Rectal smooth muscle tissue (tissue), 1 donor: ENCODE data around the gene HPDL.

ENCODE experiments used
- H3K27ac ChIP-seq: one replicate; pipeline ENCODE4 v1.7.0; 2013; ENCODE audit warnings: low read depth, low read length, inconsistent platforms
- H3K27me3 ChIP-seq: one replicate; pipeline ENCODE4 v1.7.0; 2013; ENCODE audit warnings: low read length; ENCODE audit not compliant: control insufficient read depth, insufficient read depth
- H3K36me3 ChIP-seq: one replicate; pipeline ENCODE4 v1.7.0; 2013; ENCODE audit warnings: low read length; ENCODE audit not compliant: control insufficient read depth, insufficient read depth
- H3K4me1 ChIP-seq: one replicate; pipeline ENCODE4 v1.7.0; 2013; ENCODE audit warnings: low read length; ENCODE audit not compliant: control insufficient read depth, insufficient read depth
- H3K4me3 ChIP-seq: one replicate; pipeline ENCODE4 v1.7.0; 2013; ENCODE audit warnings: low read length
- H3K9ac ChIP-seq: one replicate; pipeline ENCODE4 v1.7.0; 2013; ENCODE audit warnings: low read length

Gene HPDL

DNA sequence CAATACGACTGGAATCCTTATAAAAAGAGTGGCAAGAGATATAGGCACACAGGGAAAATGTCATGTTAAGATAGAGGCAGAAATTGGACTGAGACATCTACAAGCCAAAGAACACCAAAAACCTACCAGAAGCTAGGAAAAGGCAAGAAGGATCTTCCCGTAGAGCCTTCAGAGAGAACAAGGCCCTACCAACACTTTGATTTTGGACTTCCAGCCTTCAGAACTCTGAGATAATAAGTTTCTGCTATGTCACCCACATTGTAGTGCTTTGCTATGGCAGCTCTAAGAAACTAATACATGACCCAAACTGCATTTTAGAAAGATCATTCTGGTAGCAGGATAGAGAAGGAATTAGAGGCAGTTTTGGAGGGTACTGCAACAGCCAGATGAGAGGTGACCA is 37.6 kb downstream of the HPDL start:
- no peaks in the 10 kb centered on the region for H3K36me3 ChIP-seq
- no peak overlapping the region for H3K9ac ChIP-seq
- H3K4me3 ChIP-seq: no peak overlapping the region
- H3K27me3 ChIP-seq: no peaks in the 10 kb centered on the region
- no peak overlapping the region for H3K27ac ChIP-seq
- peaks cover 8% of the 10 kb centered on the region for H3K4me1 ChIP-seq

DNA sequence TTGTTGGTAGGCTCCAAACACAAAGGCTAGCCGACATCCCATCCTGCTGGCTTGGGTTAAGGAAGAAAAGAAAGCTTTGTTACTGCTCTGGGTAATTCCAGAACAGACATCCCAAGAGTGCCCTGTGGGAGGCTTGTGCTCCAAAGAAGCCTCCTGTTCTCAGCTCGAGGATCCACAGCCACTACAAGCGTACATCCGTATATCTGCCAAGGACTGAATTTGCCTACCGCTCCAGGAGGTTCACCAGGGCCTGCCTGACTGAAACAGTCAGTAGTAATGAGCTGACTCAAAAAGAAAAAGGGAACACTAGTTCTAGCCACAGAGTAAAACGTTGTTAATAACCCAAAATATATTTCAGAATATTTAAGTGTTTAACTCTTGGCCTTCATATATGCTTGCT is 38.4 kb downstream of the HPDL start:
- Histone ChIP-seq H3K4me3 (no peak overlapping the region), H3K36me3 (no peaks in the 10 kb centered on the region), H3K9ac (no peak overlapping the region), H3K27me3 (no peaks in the 10 kb centered on the region), H3K27ac (no peak overlapping the region), H3K4me1 (peaks cover 6% of the 10 kb centered on the region)

DNA sequence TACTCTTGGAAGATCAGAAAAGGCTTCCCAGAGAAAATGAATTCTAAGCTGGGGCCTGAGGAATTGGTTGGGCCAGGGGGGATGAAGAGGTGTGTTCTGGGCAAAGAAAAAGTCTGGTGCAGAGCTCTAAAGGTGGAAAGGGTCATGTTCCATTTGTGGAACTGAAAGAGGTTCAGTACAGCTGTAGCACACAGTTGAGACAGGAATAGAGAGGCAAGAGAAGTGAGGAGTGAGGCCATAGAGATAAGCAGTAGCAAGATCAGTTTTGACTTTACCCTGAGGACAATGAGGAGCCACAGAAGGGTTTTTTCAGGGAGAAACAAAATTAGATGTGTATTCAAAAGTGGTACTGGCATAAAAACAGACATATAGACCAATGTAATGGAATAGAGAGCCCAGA is 43.9 kb downstream of the HPDL start:
- Histone ChIP-seq H3K4me1 (peaks cover 3% of the 10 kb centered on the region), H3K4me3 (no peak overlapping the region), H3K27ac (no peak overlapping the region), H3K36me3 (no peaks in the 10 kb centered on the region), H3K9ac (no peak overlapping the region), H3K27me3 (no peaks in the 10 kb centered on the region)

DNA sequence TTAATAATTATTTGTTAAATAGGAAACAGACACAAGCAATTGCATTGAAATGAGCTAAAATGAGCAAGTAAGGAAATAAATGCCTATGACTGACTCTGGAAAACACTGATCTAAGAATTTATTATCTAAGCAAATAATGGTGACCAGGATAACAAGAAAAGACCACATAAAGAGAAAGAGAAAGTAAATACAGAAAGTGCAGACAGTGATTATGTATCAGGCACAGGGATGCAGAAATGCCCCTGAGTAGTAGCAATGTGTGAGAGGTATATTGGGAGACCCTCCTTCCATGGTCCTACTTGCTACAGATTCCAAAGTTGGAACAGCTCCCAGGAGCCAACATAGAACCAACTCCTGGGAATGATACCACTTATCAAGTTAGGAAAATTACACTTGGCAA is 46.9 kb downstream of the HPDL start:
- H3K9ac ChIP-seq: no peak overlapping the region
- H3K27me3 ChIP-seq: no peaks in the 10 kb centered on the region
- peaks cover 3% of the 10 kb centered on the region for H3K4me1 ChIP-seq
- H3K27ac ChIP-seq: no peak overlapping the region
- H3K36me3 ChIP-seq: no peaks in the 10 kb centered on the region
- H3K4me3 ChIP-seq: no peak overlapping the region

DNA sequence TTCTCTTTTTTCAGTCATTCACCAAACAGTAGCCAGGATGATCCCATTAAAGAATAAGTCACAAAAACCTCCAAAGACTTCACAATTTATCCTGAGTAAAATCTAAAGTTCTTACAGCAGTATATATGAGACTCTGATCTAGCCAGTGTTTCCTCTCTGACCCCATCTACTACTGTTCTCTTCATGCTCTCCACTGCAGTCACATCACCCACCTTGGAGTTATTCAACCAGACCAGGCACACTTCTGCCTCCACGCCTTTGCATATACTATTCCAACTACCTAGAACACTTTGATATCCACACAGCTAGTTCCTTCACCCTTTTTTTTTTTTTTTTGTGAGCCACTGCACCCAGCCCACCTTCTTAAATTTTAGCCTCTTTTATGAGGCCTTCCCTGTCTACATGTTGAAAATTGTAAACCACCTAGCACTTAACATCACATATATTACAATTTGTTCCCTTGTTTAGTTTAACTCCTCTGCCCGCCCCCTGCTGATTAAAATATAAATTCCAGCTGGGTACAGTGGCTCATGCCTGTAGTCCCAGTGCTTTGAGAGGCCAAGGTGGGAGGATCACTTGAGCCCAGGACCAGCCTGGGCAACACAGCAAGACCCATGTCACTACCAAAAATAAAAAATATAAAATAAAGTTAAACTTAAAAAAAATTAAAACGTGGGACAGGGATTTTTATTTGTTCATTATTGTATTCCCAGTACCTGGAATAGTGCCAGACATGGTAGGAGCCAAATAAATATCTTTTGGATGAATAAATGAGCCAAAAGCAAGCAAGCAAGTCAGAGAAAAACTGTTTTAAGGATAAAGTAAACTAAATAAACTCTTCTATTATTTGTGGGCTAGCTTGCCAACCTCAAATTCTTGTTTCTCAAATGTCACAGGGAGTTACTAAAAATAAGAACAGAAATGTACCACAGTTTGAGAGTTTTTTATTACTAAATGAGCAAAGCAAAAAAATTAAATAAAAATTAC is 48.7 kb downstream of the HPDL start:
- H3K4me1 ChIP-seq: peaks cover 3% of the 10 kb centered on the region
- no peak overlapping the region for H3K4me3 ChIP-seq
- H3K27ac ChIP-seq: no peak overlapping the region
- H3K9ac ChIP-seq: no peak overlapping the region
- no peaks in the 10 kb centered on the region for H3K27me3 ChIP-seq
- no peaks in the 10 kb centered on the region for H3K36me3 ChIP-seq

DNA sequence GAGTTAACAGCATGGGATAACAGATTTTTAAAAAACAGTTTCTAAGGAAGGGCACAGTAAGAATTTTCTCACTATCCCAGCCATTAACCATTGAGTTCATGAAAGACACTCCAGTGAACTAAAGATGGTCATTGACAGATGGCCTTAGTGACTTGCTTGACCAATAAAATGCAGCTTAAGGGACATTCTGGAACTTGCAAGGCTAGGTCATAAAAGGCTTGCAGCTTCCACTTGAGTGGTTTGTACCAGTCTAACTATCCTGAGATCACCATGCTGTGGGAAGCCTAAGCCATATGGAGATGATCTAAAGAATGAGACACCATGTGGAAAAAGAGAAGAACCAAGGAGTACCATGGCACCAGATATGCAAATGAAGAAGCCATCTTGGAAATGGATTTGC is 51.5 kb downstream of the HPDL start:
- H3K4me1 ChIP-seq: peaks cover 3% of the 10 kb centered on the region
- H3K9ac ChIP-seq: no peak overlapping the region
- H3K27me3 ChIP-seq: no peaks in the 10 kb centered on the region
- H3K36me3 ChIP-seq: no peaks in the 10 kb centered on the region
- no peak overlapping the region for H3K4me3 ChIP-seq
- no peak overlapping the region for H3K27ac ChIP-seq
